B cell (primary cell): ENCODE measurements around the gene CCDC97. TPM values are rescaled to one million over a fixed set of nuclear protein-coding genes. Genes with fewer than 3 reads are reported as not detected.
A peak's percentile ranks its signal among the peaks of the same experiment; 100 is the strongest.

Experiments
- ATAC-seq: fragments of 200-7000 bp; cut with Tn5 transposase; one replicate; pipeline ENCODE4 v1.10.0; 2021; ENCODE audit warnings: low read depth, mild to moderate bottlenecking, moderate number of reproducible peaks, moderate library complexity
- CTCF ChIA-PET: fragments of 350-600 bp; sonication (Branson Sonifier 250); formaldehyde crosslinking; loops from one replicate; lab custom pipeline; 2021; ENCODE audit warnings: antibody characterized with exemption, inconsistent platforms; lab: Charles Lee
- POLR2A ChIA-PET: fragments of 350-600 bp; sonication (Branson Sonifier 250); formaldehyde crosslinking; loops from one replicate; lab custom pipeline; 2021; ENCODE audit warnings: antibody characterized with exemption; lab: Charles Lee
- DNase-seq: peaks from one replicate; pipeline ENCODE4 v3.0.0; 2013
- H2AFZ ChIP-seq: 2 replicates; pipeline ENCODE4 v1.6.1; 2012; ENCODE audit warnings: mild to moderate bottlenecking, low read depth, low read length; ENCODE audit not compliant: insufficient read depth, poor library complexity, severe bottlenecking
- H3K27ac ChIP-seq, 2 donors: 1 replicate in 1 of 2; 2 replicates in 1 of 2; pipeline ENCODE4 v1.5.1; 2012 to 2013; ENCODE audit warnings: low read length in 2 of 2, mild to moderate bottlenecking in 2 of 2, moderate library complexity in 1 of 2
- H3K27me3 ChIP-seq, 4 experiments: fragments of 200-600 bp in 1 of 4; sonication (generic) in 1 of 4; replicated peaks in 1 of 4; 1 replicate in 2 of 4; 2 replicates in 2 of 4; pipeline versions ENCODE4 v1.6.1 to v1.7.0; 2013 to 2016; ENCODE audit warnings: low read length in 3 of 4, mild to moderate bottlenecking in 2 of 4, mixed read lengths in 1 of 4, moderate library complexity in 1 of 4; ENCODE audit not compliant: insufficient read depth in 4 of 4, control insufficient read depth in 3 of 4; ENCODE audit errors: control extremely low read depth in 1 of 4
- H3K36me3 ChIP-seq, 2 experiments: replicated peaks in 1 of 2; 1 replicate in 1 of 2; 2 replicates in 1 of 2; pipeline versions ENCODE4 v1.6.1 to v1.7.1; 2013; ENCODE audit warnings: low read length in 1 of 2; ENCODE audit not compliant: insufficient read depth in 2 of 2, control insufficient read depth in 1 of 2; ENCODE audit errors: control extremely low read depth in 1 of 2, extremely low read depth in 1 of 2
- H3K4me1 ChIP-seq, 2 donors: fragments of 200-600 bp in 1 of 2; sonication (generic) in 1 of 2; 1 replicate in 1 of 2; 2 replicates in 1 of 2; pipeline versions ENCODE4 v1.5.1 to v1.6.1; 2013 to 2017; ENCODE audit warnings: low read length in 2 of 2; ENCODE audit not compliant: control insufficient read depth in 2 of 2, insufficient read depth in 2 of 2
- H3K4me2 ChIP-seq: replicated peaks from 2 replicates; pipeline ENCODE3; 2012; ENCODE audit warnings: mild to moderate bottlenecking, low read depth, low read length; ENCODE audit not compliant: poor library complexity, severe bottlenecking
- H3K4me3 ChIP-seq, 5 experiments: fragments of 200-600 bp in 1 of 5; sonication (generic) in 1 of 5; 1 replicate in 3 of 5; 2 replicates in 2 of 5; pipeline versions ENCODE4 v1.5.1 to v1.7.0; 2011 to 2016; ENCODE audit warnings: low read length in 4 of 5, mild to moderate bottlenecking in 4 of 5, low read depth in 2 of 5, control low read depth in 1 of 5, moderate library complexity in 1 of 5; ENCODE audit not compliant: insufficient read depth in 1 of 5; ENCODE audit errors: control extremely low read depth in 1 of 5, extremely low read depth in 1 of 5
- H3K79me2 ChIP-seq: fragments of 200-600 bp; sonication (generic); one replicate; pipeline ENCODE4 v1.6.0; 2016; ENCODE audit warnings: low read length; ENCODE audit not compliant: control insufficient read depth, insufficient read depth
- H3K9ac ChIP-seq: fragments of 200-600 bp; sonication (generic); 2 replicates; pipeline ENCODE4 v1.6.1; 2017; ENCODE audit warnings: mild to moderate bottlenecking, low read length, moderate library complexity
- H3K9me3 ChIP-seq, 3 donors: one replicate each; pipeline versions ENCODE4 v1.6.1 to v1.7.1; 2013; ENCODE audit warnings: low read length in 2 of 3; ENCODE audit not compliant: control insufficient read depth in 2 of 3, insufficient read depth in 1 of 3; ENCODE audit errors: control extremely low read depth in 1 of 3
- H4K20me1 ChIP-seq: 2 replicates; pipeline ENCODE4 v1.6.0; 2012; ENCODE audit warnings: mild to moderate bottlenecking, low read length; ENCODE audit not compliant: insufficient read depth, control insufficient read depth, poor library complexity, severe bottlenecking
- H3K27ac Mint-ChIP-seq: one replicate; pipeline ENCODE4 v1.8.0; 2021; ENCODE audit warnings: mixed read lengths
- H3K27me3 Mint-ChIP-seq: one replicate; pipeline ENCODE4 v1.8.0; 2021; ENCODE audit warnings: mixed read lengths
- H3K4me1 Mint-ChIP-seq: one replicate; pipeline ENCODE4 v1.8.0; 2021; ENCODE audit warnings: mixed read lengths
- H3K4me3 Mint-ChIP-seq: one replicate; pipeline ENCODE4 v1.8.0; 2021; ENCODE audit warnings: mixed read lengths
- H3K9me3 Mint-ChIP-seq: one replicate; pipeline ENCODE4 v1.8.0; 2022; ENCODE audit warnings: mixed read lengths; ENCODE audit not compliant: insufficient read depth
- CTCF ChIP-seq: fragments of 200-600 bp; IDR thresholded peaks from one replicate; pipeline ENCODE4 v1.8.0; 2022; ENCODE audit warnings: antibody characterized with exemption, mild to moderate bottlenecking
- EZH2 ChIP-seq: IDR thresholded peaks from 2 replicates; pipeline ENCODE4 v1.6.1; 2012; ENCODE audit warnings: borderline replicate concordance, low read depth, mild to moderate bottlenecking, moderate library complexity, low read length; ENCODE audit not compliant: insufficient read depth, poor library complexity, severe bottlenecking
- WGBS: methylation state at CpG from one replicate; pipeline ENCODE4 v1.1.5; 2013; ENCODE audit warnings: missing lambda C conversion rate; ENCODE audit not compliant: insufficient coverage; 5-methylcytosine and 5-hydroxymethylcytosine counted together
- intact Hi-C: fragments of 100-400 bp; cut with micrococcal nuclease; formaldehyde crosslinking; loops from one replicate; pipeline ENCODE4 v1.10.0; 2022
- polyA plus RNA-seq: library from polyadenylated mRNA; depleted of rRNA; stranded (reverse); fragments of >200 nt; gene quantifications from 2 replicates; pipeline ENCODE4 v1.2.3, GENCODE V29; 2012
- total RNA-seq, 2 donors: library from RNA; stranded (reverse); fragments of 120-200 nt in 1 of 2; gene quantifications; 1 replicate in 1 of 2; 2 replicates in 1 of 2; pipeline versions ENCODE4 v1.2.3 to v1.2.4, GENCODE V29; 2013 to 2022

Gene CCDC97
- total and polyA plus RNA-seq, 2 donors (not counting 1 experiment from before 2014, with no cell fraction given), result 16.3 to 68.3 TPM

GRCh38 chr19:41324921-41325639 lies 15.1 kb downstream of the CCDC97 start:
- peak overlapping the region; percentile 93 for H3K27ac Mint-ChIP-seq
- TF ChIP-seq EZH2, result no peak
- TF ChIP-seq CTCF, result no peak
- Histone ChIP-seq H3K9me3 (no peaks in the 10 kb centered on the region), H3K27me3 (no peaks in the 10 kb centered on the region), H4K20me1 (peaks cover 7% of the 10 kb centered on the region), H3K4me3 (no peak overlapping the region), H3K36me3 (peaks cover 0 to 49% of the 10 kb centered on the region in 2 experiments), H3K4me2 (peak overlapping the region; percentile 92), H3K9ac (no peak overlapping the region), H3K79me2 (no peaks in the 10 kb centered on the region), H3K4me1 (peaks cover 53 to 86% of the 10 kb centered on the region in 2 donors), H2AFZ (no peak overlapping the region), H3K27ac (peak overlapping the region; percentile 76 to 97)
- no peaks in the 10 kb centered on the region for H3K27me3 Mint-ChIP-seq
- ChIA-PET CTCF (interaction anchor here (0.8 to 9.7 kb wide), 3 partner anchors 16 to 62 kb away, joined by 3 to 130 read pairs (median 6); partner anchors contain the start of gene TGFB1), POLR2A (interaction anchor here (0.5 to 5.3 kb wide), 3 partner anchors 28 to 1096 kb away, joined by 6 to 69 read pairs (median 10); partner anchors contain the start of gene TGFB1)
- ATAC-seq (no peak), DNase-seq (no peak)
- peaks cover 66% of the 10 kb centered on the region for H3K4me1 Mint-ChIP-seq
- H3K4me3 Mint-ChIP-seq, result peak overlapping the region; percentile 49
- 45% methylated on average over 20 of the region's 23 CpGs for whole genome bisulfite sequencing
- H3K9me3 Mint-ChIP-seq, result no peaks in the 10 kb centered on the region
- intact Hi-C loops, result loop anchor here (10.0 kb wide), 1 partner anchor 240 kb away; no protein-coding TSS in a partner anchor

- Mint-ChIP-seq H3K4me1 (peaks cover 69% of the 10 kb centered on the region), H3K9me3 (no peaks in the 10 kb centered on the region), H3K27me3 (no peaks in the 10 kb centered on the region), H3K4me3 (no peak overlapping the region), H3K27ac (peak overlapping the region; percentile 93)
- Histone ChIP-seq H3K9ac (peak overlapping the region; percentile 58), H3K4me1 (peaks cover 58 to 91% of the 10 kb centered on the region in 2 donors), H3K27me3 (no peaks in the 10 kb centered on the region), H3K4me3 (peak overlapping the region in 1 of 5 experiments; percentile 52), H3K79me2 (no peaks in the 10 kb centered on the region), H4K20me1 (peaks cover 6% of the 10 kb centered on the region), H3K27ac (peak overlapping the region; percentile 76 to 97), H3K4me2 (peak overlapping the region; percentile 92), H3K9me3 (no peaks in the 10 kb centered on the region), H2AFZ (no peak overlapping the region), H3K36me3 (peaks cover 0 to 49% of the 10 kb centered on the region in 2 experiments)
- no peak for ATAC-seq
- intact Hi-C loops, result loop anchor here (10.0 kb wide), 1 partner anchor 239 kb away; no protein-coding TSS in a partner anchor
- ChIA-PET CTCF (interaction anchor here (1.6 to 9.7 kb wide), 3 partner anchors 17 to 63 kb away, joined by 6 to 130 read pairs (median 15); partner anchors contain the start of gene TGFB1), POLR2A (interaction anchor here (0.5 to 5.3 kb wide), 4 partner anchors 23 to 1096 kb away, joined by 6 to 69 read pairs (median 10); partner anchors contain the start of gene TGFB1)
- 56% methylated on average over 10 of the region's 10 CpGs for WGBS
- no peak for DNase-seq
- TF ChIP-seq EZH2, result no peak
These were observed 15.6 kb downstream of the CCDC97 start for GRCh38 chr19:41325640-41325946.
